Measurements from ENCODE around the gene MYBPC2.

DNA sequence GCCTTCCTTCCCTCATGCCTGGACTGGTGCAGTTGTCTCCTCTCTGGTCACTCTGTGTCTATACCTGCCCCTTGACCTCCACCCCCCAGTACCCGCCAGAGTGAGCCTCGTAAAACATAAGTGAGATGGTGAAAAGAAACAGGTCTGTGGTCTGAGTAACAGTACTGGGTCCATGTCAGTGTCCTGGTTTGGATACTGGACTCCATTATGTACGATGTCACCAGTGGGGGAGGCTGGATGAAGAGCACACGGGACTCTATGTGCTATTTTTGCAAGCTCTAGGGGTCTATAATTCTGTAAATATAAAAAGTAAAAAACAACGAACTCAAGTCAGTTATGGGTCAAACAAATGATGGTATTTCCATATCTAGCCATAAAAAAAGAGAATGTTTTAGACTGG, 14.4 kb downstream of the MYBPC2 start:
- TF ChIP-seq, protein P1, sequence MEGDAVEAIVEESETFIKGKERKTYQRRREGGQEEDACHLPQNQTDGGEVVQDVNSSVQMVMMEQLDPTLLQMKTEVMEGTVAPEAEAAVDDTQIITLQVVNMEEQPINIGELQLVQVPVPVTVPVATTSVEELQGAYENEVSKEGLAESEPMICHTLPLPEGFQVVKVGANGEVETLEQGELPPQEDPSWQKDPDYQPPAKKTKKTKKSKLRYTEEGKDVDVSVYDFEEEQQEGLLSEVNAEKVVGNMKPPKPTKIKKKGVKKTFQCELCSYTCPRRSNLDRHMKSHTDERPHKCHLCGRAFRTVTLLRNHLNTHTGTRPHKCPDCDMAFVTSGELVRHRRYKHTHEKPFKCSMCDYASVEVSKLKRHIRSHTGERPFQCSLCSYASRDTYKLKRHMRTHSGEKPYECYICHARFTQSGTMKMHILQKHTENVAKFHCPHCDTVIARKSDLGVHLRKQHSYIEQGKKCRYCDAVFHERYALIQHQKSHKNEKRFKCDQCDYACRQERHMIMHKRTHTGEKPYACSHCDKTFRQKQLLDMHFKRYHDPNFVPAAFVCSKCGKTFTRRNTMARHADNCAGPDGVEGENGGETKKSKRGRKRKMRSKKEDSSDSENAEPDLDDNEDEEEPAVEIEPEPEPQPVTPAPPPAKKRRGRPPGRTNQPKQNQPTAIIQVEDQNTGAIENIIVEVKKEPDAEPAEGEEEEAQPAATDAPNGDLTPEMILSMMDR (IDR thresholded peaks at IDR 0.05): no peak
- no peak for TF ChIP-seq POLR2A (IDR thresholded peaks at IDR 0.05)

Data from right lobe of liver (tissue), 4 donors.